CD4-positive, alpha-beta T cell treated with Interleukin-2 at 100 ng/mL for 4 hours (primary cell): ENCODE results near the gene TMEM108.

Experiments used
- DNase-seq: peaks from one replicate; pipeline ENCODE4 v3.0.0-alpha.2; 2020; ENCODE audit warnings: low spot score

The TMEM108 gene

GRCh38 chr3:133386876-133387275, 348.7 kb downstream of the TMEM108 start:
- DNase-seq: no peak

- DNase-seq: no peak
Observed at GRCh38 chr3:133387341-133387740, 349.1 kb downstream of the TMEM108 start.

- no peak for DNase-seq
Observed at GRCh38 chr3:133388696-133389395, 350.7 kb downstream of the TMEM108 start.

DNA sequence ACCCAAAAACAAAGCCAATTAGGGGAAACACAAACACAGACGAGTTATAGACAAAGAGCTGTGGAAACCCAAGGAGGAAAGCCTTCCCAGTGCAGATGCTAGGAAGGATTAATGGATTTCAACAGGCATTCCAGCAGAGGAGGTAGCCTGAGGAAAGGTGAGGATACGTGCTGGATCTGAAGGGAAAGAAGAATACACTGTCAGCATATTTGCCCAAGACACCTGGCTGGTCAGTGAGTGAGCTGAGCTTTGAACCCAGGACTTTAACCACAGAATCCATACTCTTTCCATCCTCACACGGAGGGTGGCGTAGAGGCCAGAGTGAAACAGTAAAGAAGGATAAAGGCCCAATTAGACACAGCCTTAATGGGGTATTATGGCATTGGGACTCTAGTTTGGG, 352.5 kb downstream of the TMEM108 start:
- DNase-seq: no peak

DNA sequence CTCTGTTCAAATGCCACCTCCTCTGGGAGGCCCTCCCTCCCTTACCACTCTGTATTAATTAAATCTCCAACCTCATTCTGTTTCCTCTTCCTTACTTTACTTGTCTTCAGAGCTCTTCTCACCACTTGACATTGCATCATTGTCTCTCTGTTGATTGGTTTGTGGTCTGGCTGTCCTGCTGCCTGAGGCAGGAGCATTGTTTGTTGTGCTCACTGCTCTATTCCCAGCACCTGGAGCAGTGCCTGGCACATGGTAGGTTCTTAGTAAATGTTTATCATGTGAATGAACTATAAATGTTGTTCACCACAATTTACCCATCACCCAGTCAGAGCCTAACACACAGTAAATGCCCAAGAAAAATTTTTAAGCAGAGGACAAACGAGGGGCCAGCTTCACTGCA, 355.0 kb downstream of the TMEM108 start:
- no peak for DNase-seq

GRCh38 chr3:133393691-133394474, 355.7 kb downstream of the TMEM108 start:
- no peak for DNase-seq

DNA sequence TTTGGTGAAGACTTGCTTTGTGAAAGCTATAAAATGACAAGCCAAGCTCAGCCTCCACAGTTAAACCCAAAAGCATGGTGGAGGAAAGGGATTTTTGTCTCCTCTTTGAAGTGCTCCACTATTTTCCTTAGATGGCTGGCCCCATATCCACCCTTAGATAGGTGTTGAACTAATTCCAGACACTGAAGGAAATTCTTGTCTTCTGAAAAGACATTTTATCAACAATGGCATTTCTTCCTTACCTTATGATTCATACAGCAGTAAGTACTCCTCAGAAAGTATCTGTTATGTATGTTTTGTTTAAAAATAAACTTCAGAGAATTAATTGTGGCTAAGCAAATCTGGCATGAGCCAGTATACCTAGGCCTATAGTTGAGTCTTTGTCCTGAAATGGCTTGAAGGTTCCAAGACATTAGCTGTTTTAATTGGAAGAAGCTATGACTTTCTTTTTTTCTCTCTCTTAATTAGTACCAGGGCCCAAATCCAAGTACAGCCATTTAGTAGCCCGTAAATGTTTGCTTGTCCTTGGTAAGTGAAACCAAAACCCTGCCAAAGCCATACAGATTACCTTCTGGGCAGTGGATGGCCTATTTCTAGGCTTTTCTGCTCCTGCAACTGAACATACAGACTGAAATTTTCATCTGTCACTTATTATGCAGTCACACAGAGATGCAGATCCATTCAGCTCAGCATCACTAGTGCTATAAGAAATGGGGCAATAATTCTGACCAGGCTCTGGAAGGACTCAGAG, 356.5 kb downstream of the TMEM108 start:
- DNase-seq: no peak

- DNase-seq: no peak
Observed at GRCh38 chr3:133396906-133397305, 358.7 kb downstream of the TMEM108 start.

- no peak for DNase-seq
Observed at GRCh38 chr3:133400006-133400515, 361.9 kb downstream of the TMEM108 start, which contains the start of gene BFSP2. Gene BFSP2 (plus strand): TSS chr3:133400056. CDS start chr3:133400084, 28 bp downstream.

- no peak for DNase-seq
Observed at GRCh38 chr3:133401374-133402135, 363.4 kb downstream of the TMEM108 start.

DNA sequence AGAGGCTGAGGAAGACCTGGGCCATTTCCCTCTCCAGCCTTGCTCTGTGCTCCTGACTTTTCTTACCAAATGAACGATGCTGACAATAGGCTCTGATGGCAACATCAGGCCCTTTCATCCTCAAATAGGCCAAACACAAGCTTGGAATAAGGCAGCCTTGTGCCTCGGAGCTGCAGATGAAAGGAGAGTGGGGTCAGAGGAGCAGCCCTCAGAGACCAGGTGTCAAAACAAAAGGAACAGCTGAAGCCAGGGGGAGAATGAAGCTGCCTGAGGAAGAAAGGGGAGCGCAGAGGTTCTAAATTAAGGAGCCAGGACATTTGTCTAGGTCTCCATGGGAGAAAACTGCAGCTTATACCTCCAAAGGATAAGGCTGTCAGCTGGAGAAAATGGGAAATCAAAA, 366.7 kb downstream of the TMEM108 start:
- no peak for DNase-seq

- DNase-seq: no peak
Observed at GRCh38 chr3:133408366-133408765, 370.2 kb downstream of the TMEM108 start.

GRCh38 chr3:133408961-133409360, 370.8 kb downstream of the TMEM108 start:
- no peak for DNase-seq

DNA sequence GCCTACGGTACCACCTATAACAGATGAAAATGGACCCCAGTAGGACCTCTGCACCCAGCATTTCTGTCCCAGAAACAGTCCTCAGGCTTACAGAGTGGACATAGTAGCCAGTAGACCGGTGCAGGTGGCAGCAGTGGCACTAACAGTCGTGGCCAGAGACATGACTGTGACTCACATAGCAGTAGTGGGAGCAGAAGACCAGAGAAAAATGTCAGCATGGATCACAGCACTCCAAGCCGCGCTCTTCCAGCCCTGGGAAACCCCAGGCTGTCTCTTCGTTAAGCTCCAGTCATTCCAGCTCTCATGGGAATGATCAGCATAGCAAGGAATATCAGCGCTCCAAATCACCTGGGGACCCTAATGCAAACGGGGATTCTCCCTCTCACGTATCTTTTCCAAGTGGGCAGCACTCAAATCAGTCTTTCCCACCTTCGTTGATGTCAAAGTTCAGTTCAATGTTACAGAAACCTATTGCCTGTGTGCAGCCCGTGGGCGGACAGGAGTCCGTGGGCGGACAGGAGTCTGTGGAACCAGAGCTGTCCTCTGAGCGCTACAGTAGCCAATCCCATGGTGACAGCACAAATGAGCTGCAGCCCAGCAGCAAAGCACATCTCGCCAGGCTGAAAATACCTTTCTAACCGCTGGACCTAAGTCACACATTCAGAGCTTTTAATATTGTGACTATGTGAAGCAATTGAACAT, 372.2 kb downstream of the TMEM108 start:
- no peak for DNase-seq

DNA sequence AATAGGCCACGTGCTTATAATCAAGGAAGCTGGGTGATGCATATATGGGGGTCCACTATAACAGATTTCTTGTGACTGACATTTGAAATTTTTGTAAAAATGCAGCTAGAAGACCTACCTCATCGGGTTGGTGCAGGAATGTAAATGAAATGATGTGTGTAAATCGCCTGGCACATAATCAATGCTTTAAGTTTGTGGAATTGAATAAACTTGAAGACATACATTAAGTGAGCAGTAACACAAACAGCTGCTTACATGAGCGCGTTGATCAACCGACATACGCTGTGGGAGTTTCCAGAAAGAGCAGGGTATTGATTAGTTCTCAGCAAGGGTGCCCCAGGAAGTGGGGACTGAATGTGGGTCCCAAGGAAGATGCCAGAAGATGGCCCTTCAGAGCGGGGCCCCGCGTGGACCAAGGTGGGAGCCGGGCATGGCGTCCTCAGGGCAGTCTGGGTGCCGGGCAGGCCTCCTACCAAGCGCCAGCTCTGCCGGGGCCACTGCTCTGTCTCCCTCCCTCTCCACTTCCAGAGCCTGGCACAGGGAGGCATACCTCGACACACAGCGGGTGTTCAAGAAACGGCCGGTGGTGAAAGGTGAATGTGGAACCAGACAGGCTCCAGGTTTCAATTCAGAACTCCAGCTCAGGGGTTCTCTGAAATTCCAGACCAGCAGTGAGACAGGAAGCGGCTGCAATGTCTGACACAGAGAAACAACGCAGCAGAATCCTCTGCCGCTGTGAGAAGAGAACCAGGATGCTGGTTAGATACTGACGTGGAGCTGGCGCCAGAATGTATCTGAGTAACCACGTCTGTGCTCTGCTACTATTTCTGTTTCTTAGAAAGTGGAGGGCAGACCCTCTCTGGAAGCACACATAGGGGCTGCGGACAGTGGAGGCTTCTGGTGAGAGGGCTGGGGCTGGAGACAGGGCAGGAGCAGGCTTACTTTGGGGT, 374.3 kb downstream of the TMEM108 start:
- DNase-seq: no peak

- DNase-seq: no peak
Observed at GRCh38 chr3:133413161-133414020, 375.2 kb downstream of the TMEM108 start.

DNA sequence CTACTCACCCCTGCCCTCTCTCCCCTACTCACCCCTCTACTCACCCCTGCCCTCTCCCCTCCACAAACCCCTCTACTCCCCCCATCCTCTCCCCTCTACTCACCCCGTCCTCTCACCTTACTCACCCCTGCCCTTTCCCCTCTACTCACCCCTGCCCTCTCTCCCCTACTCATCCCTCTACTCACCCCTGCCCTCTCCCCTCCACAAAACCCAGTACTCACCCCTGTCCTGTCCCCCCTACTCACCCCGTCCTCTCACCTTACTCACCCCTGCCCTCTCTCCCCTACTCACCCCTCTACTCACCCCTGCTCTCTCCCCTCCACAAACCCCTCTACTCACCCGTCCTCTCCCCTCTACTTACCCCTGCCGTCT, 375.8 kb downstream of the TMEM108 start:
- no peak for DNase-seq

GRCh38 chr3:133418361-133418760, 380.2 kb downstream of the TMEM108 start:
- DNase-seq: no peak
